HG03039 (cell line): Measurements from ENCODE around the gene EXO5.
"Not testable (repeated sequence)": the region's sequence is repeated elsewhere in the genome, so short reads cannot be mapped to it uniquely, and the experiment has no call there.

ENCODE experiments used
- ATAC-seq: cut with Tn5 transposase; IDR thresholded peaks from one replicate; pipeline ENCODE4 v1.9.1; 2021; ENCODE audit warnings: mild to moderate bottlenecking, moderate library complexity; ENCODE audit not compliant: unreplicated experiment

Gene EXO5

GRCh38 chr1:40553017-40553416 is 44.5 kb downstream of the EXO5 start:
- ATAC-seq: no peak

- ATAC-seq: not testable (repeated sequence)
These were observed 46.2 kb downstream of the EXO5 start for GRCh38 chr1:40554807-40555206.

- no peak for ATAC-seq
These were observed 47.6 kb downstream of the EXO5 start for GRCh38 chr1:40556121-40556520.

GRCh38 chr1:40558241-40558640 is 49.7 kb downstream of the EXO5 start:
- not testable (repeated sequence) for ATAC-seq

GRCh38 chr1:40562185-40562584 is 53.6 kb downstream of the EXO5 start:
- ATAC-seq: no peak

- ATAC-seq: no peak
These were observed 54.7 kb downstream of the EXO5 start for GRCh38 chr1:40563266-40563665.

- ATAC-seq: no peak
These were observed 55.9 kb downstream of the EXO5 start for GRCh38 chr1:40564506-40564905.

- no peak for ATAC-seq
These were observed 56.3 kb downstream of the EXO5 start for GRCh38 chr1:40564913-40565312.
